ENCODE results near the gene STAP1.

DNA sequence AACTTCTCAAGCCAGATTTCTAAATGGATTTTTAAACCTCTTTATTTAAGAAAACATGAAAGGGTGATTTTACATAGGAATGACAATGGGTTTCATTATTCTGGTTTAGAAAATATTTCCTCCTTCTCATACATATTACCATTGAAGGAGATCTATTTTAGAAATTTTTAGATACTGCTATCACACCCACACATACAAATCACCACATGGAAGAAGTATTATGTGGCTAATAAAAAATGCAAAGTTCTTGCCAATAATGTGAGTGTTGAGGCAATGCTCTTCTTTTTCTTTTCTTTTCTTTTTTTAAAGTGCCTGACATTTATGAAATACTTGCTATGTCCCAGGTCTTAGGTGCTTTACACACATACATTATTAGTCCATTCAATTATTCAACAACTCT lies 6.8 kb downstream of the STAP1 start:
- TF ChIP-seq HDAC2 (IDR thresholded peaks at IDR 0.05; ENCODE audit: borderline replicate concordance in 1 of 2, low read depth in 2 of 2, low read length in 2 of 2) (no peak), RAD21 (IDR thresholded peaks at IDR 0.05 in 1 of 2, conservative IDR thresholded peaks at IDR 0.05 in 1 of 2; ENCODE audit: low read depth in 2 of 2, low read length in 2 of 2) (no peak)
- TF ChIP-seq, protein P1, sequence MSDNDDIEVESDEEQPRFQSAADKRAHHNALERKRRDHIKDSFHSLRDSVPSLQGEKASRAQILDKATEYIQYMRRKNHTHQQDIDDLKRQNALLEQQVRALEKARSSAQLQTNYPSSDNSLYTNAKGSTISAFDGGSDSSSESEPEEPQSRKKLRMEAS (IDR thresholded peaks at IDR 0.05): no peak

All from H1 (cell line).